Panc1 (cell line): ENCODE measurements around the gene LRRFIP1.
A peak's percentile ranks its signal among the peaks of the same experiment; 100 is the strongest.

Experiments
- CTCF ChIP-seq: fragments of 450-650 bp; IDR thresholded peaks from 2 replicates; pipeline ENCODE4 v1.5.1; 2017; ENCODE audit warnings: mild to moderate bottlenecking
- TCF7L2 ChIP-seq: IDR thresholded peaks from 2 replicates; pipeline ENCODE4 v1.6.1; 2011; ENCODE audit warnings: mild to moderate bottlenecking, low read depth, low read length, inconsistent platforms

- TF ChIP-seq TCF7L2 (no peak), CTCF (peak; percentile 75)
Measured at GRCh38 chr2:237745250-237745613, 117.8 kb downstream of the LRRFIP1 start.
